Heart right ventricle (tissue), 16 donors: Measurements from ENCODE around the gene CASK. TPM values are rescaled to one million over a fixed set of nuclear protein-coding genes. Genes with fewer than 3 reads are reported as not detected.
A peak's percentile ranks its signal among the peaks of the same experiment; 100 is the strongest.

Experiments
- ATAC-seq, 8 donors: fragments of 200-7000 bp; cut with Tn5 transposase; one replicate each; pipeline ENCODE4 v1.9.1; 2020; ENCODE audit warnings: mild to moderate bottlenecking in 8 of 8, moderate library complexity in 8 of 8, moderate number of reproducible peaks in 1 of 8
- DNase-seq, 2 donors: peaks; one replicate each; pipeline ENCODE4 v3.0.0-alpha.2; 2020
- H3K27ac ChIP-seq, 10 donors: fragments of 200-600 bp; sonication (generic) in 2 of 10; one replicate each; pipeline versions ENCODE4 v1.5.0 to v1.8.0; 2020 to 2022; ENCODE audit warnings: mild to moderate bottlenecking in 3 of 10
- H3K27me3 ChIP-seq, 7 donors: fragments of 200-600 bp; one replicate each; pipeline ENCODE4 v1.8.0; 2021 to 2022; ENCODE audit warnings: mild to moderate bottlenecking in 2 of 7
- H3K36me3 ChIP-seq, 9 donors: fragments of 200-600 bp; sonication (generic) in 1 of 9; one replicate each; pipeline versions ENCODE4 v1.5.0 to v1.8.0; 2020 to 2022; ENCODE audit warnings: mild to moderate bottlenecking in 2 of 9
- H3K4me1 ChIP-seq, 9 donors: fragments of 200-600 bp; sonication (generic) in 1 of 9; one replicate each; pipeline versions ENCODE4 v1.5.0 to v1.8.0; 2020 to 2022; ENCODE audit warnings: mild to moderate bottlenecking in 4 of 9
- H3K4me3 ChIP-seq, 10 donors: fragments of 200-600 bp; sonication (generic) in 2 of 10; one replicate each; pipeline versions ENCODE4 v1.5.0 to v1.8.0; 2020 to 2022; ENCODE audit warnings: mild to moderate bottlenecking in 7 of 10, moderate library complexity in 2 of 10
- H3K9me3 ChIP-seq, 11 donors: fragments of 200-600 bp in 10 of 11; sonication (generic) in 2 of 11; one replicate each; pipeline versions ENCODE4 v1.5.0 to v1.8.0; 2013 to 2022; ENCODE audit warnings: mild to moderate bottlenecking in 2 of 11, control low read depth in 1 of 11, moderate library complexity in 1 of 11
- WGBS, 2 donors: extraction: QIAGEN DNeasy Blood & Tissue Kit; methylation state at CpG; one replicate each; pipeline ENCODE4 v1.1.7; 2013; ENCODE audit warnings: inconsistent platforms in 1 of 2; 5-methylcytosine and 5-hydroxymethylcytosine counted together
- intact Hi-C, 10 donors: fragments of 100-400 bp; cut with DNase I; formaldehyde crosslinking; loops; one replicate each; pipeline versions ENCODE4 v1.11.1 to v1.14.2; 2022
- polyA plus RNA-seq, 2 donors: library from polyadenylated mRNA; stranded (reverse); fragments of 200-250 nt; gene quantifications; one replicate each; pipeline ENCODE4 v1.2.3, GENCODE V29; 2013
- total RNA-seq, 10 donors: library from RNA; stranded (reverse); fragmentation: NEBNext Ultra II Directional in 3 of 10; extraction: Animal tissue kit (Norgen Biotek cat#: 25700) in 3 of 10; gene quantifications; one replicate each; pipeline versions ENCODE4 v1.2.1 to v1.2.4, GENCODE V29; 2021 to 2023
- TF ChIP-seq, protein P1 (sequence below), 9 donors: fragments of 200-600 bp; sonication (generic) in 2 of 9; IDR thresholded peaks; one replicate each; pipeline versions ENCODE4 v1.5.0 to v1.8.0; 2021 to 2022; ENCODE audit warnings: antibody characterized with exemption in 9 of 9, mild to moderate bottlenecking in 5 of 9, moderate library complexity in 1 of 9
- donor health status: Arrhythmogenic right ventricular cardiomyopathy.
- donor health status: ischemic (EF 13 %, LVEDD 7.1; RV severe dilation, severe dysfunction).
- donor health status: healthy with polysubstance abuse.
- donor health status: DM: no; HTN: yes; CAD: no.
- donor health status: DM: no; HTN: no; CAD: no.
- donor health status: ischemic (EF 25% LVEDD 6.9; RV normal size, moderate dysfunction).
- donor health status: ischemic (EF 25% LVEDD 5.7; RV mildly dilated, moderate dysfunction).
- donor health status: healthy.
- donor health status: DM: yes; HTN: yes; CAD: no.
- donor health status: Ischemic cardiomyopathy.
- donor health status: ischemic (EF 35%, LVEDD 5.7; RV mildly dilated, moderate dysfunction).
- donor health status: nonischemic (EF 11% LVEDD 7.7; RV severe dilation, severe dysfunction).
- donor health status: DM: yes; HTN: yes; CAD: no.
- donor health status: PGD.
- donor health status: ischemic (EF 29% LVEDD 5.4; RV normal size, mild dysfunction).
- donor health status: nonischemic (EF 23%, LVEDD 6.1; RV moderate dilation, normal function).

CASK gene
- total and polyA plus RNA-seq, 12 donors, result 2.2 to 20.7 (median 12.7) TPM

- no peak overlapping the region for H3K27ac ChIP-seq
- H3K4me1 ChIP-seq, result no peaks in the 10 kb centered on the region
- H3K36me3 ChIP-seq, result no peaks in the 10 kb centered on the region
- ATAC-seq (no peak), DNase-seq (no peak)
- intact Hi-C loops, result no loop called here
- TF ChIP-seq, protein P1, sequence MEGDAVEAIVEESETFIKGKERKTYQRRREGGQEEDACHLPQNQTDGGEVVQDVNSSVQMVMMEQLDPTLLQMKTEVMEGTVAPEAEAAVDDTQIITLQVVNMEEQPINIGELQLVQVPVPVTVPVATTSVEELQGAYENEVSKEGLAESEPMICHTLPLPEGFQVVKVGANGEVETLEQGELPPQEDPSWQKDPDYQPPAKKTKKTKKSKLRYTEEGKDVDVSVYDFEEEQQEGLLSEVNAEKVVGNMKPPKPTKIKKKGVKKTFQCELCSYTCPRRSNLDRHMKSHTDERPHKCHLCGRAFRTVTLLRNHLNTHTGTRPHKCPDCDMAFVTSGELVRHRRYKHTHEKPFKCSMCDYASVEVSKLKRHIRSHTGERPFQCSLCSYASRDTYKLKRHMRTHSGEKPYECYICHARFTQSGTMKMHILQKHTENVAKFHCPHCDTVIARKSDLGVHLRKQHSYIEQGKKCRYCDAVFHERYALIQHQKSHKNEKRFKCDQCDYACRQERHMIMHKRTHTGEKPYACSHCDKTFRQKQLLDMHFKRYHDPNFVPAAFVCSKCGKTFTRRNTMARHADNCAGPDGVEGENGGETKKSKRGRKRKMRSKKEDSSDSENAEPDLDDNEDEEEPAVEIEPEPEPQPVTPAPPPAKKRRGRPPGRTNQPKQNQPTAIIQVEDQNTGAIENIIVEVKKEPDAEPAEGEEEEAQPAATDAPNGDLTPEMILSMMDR (IDR thresholded peaks at IDR 0.05), result peak in 1 of 9 donors; percentile 7
- 95 to 97% methylated on average over 2 of the region's 2 CpGs for WGBS, 2 donors
- peaks cover 0 to 5% (median 0%) of the 10 kb centered on the region in 7 donors for H3K27me3 ChIP-seq
- H3K9me3 ChIP-seq, result no peaks in the 10 kb centered on the region
- H3K4me3 ChIP-seq, result no peak overlapping the region
Observed at GRCh38 chrX:41863343-41864203, 59.8 kb downstream of the CASK start.

- WGBS, 2 donors, result 55 to 67% methylated on average over 4 of the region's 4 CpGs
- no peaks in the 10 kb centered on the region for H3K36me3 ChIP-seq
- H3K4me1 ChIP-seq, result peaks cover 0 to 7% (median 0%) of the 10 kb centered on the region in 9 donors
Observed at GRCh38 chrX:41862562-41863184, 60.7 kb downstream of the CASK start.

DNA sequence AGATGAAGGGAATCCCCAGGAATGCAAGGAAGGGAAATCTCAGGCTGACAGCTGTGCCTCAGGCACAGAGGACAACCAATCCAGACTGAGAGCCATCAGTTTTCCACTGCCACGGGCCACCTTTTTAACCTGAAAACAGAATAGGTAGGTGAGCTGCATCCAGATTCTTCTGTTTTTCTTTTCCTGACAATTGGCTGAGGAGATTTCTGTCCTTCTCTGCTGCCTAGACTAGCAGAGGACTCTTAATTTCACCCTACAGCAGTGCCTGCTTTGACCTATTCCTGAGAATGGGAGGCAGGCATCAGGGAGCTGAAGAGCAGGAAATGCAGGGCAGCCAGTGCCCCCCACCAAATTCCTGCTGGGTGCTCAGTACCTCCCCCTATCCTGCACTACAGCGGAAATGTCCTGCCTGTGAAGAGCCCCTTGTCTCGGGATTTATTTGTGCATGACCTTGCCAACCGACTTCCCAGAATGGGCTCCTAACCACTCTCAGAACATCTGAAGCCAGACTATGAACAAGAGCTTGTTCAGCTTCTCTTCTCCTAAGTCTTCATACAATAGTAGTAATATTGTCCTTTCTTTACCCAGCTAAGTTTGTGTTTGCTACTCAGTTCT, 65.1 kb downstream of the CASK start:
- peaks cover 0 to 8% (median 0%) of the 10 kb centered on the region in 7 donors for H3K27me3 ChIP-seq
- 72 to 77% methylated on average over 4 of the region's 4 CpGs for WGBS, 2 donors
- no peak overlapping the region for H3K27ac ChIP-seq
- no peak overlapping the region for H3K4me3 ChIP-seq
- no peaks in the 10 kb centered on the region for H3K9me3 ChIP-seq
- intact Hi-C loops, result no loop called here
- no peak for DNase-seq
- peaks cover 0 to 11% (median 0%) of the 10 kb centered on the region in 9 donors for H3K4me1 ChIP-seq
- no peaks in the 10 kb centered on the region for H3K36me3 ChIP-seq
- no peak for ATAC-seq
- TF ChIP-seq, protein P1 (IDR thresholded peaks at IDR 0.05), result no peak

More at GRCh38 chrX:41862562-41863184, 60.7 kb downstream of the CASK start:
- ATAC-seq (no peak), DNase-seq (no peak)
- Histone ChIP-seq H3K9me3 (no peaks in the 10 kb centered on the region), H3K4me3 (no peak overlapping the region), H3K27me3 (peaks cover 0 to 4% (median 0%) of the 10 kb centered on the region in 7 donors), H3K27ac (no peak overlapping the region)
- TF ChIP-seq, protein P1 (IDR thresholded peaks at IDR 0.05), result no peak
- intact Hi-C loops, result no loop called here

DNA sequence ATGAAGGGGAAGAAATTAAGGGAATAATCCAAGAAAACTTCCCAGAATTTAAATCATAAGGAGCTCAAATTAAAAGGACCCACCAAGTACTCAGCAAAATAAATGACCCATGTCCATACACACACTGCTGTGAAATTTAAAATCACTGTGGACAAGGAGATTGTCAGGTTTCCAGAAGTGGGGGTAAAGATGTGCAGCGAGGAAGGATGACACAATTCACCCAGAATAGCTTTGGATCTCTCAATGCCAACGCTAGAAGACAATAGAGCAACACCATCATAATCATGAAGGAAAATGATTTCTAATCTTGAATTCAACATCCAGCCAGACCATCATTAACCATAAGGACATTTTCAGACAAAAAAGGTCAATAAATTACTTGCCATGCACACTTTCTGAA, 65.7 kb downstream of the CASK start:
- DNase-seq (no peak), ATAC-seq (no peak)
- intact Hi-C loops, result no loop called here
- no peaks in the 10 kb centered on the region for H3K36me3 ChIP-seq
- H3K27me3 ChIP-seq, result peaks cover 0 to 8% (median 0%) of the 10 kb centered on the region in 7 donors
- no peak overlapping the region for H3K27ac ChIP-seq
- WGBS, 2 donors, result 43 to 56% methylated on average over 2 of the region's 2 CpGs
- no peak overlapping the region for H3K4me3 ChIP-seq
- H3K9me3 ChIP-seq, result no peaks in the 10 kb centered on the region
- peaks cover 0 to 11% (median 0%) of the 10 kb centered on the region in 9 donors for H3K4me1 ChIP-seq
- TF ChIP-seq, protein P1 (IDR thresholded peaks at IDR 0.05), result no peak
